SK-N-MC (cell line): ENCODE measurements around the gene CCDC38.
"Not testable (repeated sequence)": the region's sequence is repeated elsewhere in the genome, so short reads cannot be mapped to it uniquely, and the experiment has no call there.

Source experiments
- EZH2 ChIP-seq: fragments of 200-600 bp; sonication (generic); IDR thresholded peaks from one replicate; pipeline ENCODE4 v1.6.1; 2017; ENCODE audit warnings: antibody characterized with exemption
- POLR2AphosphoS5 ChIP-seq: IDR thresholded peaks from 2 replicates; pipeline ENCODE4 v1.6.1; 2012; ENCODE audit warnings: mild to moderate bottlenecking, low read depth, low read length, borderline replicate concordance

GRCh38 chr12:95842426-95842825 is 100.0 kb downstream of the CCDC38 start:
- not testable (repeated sequence) for TF ChIP-seq EZH2, POLR2AphosphoS5
